GM23248 (cell line): ENCODE data around the gene EGFL7. TPM values are rescaled to one million over a fixed set of nuclear protein-coding genes. Genes with fewer than 3 reads are reported as not detected.

Experiments used
- DNase-seq: peaks from one replicate; pipeline ENCODE4 v3.0.0-alpha.2; 2015
- H2AFZ ChIP-seq: fragments of 200-600 bp; sonication (generic); 2 replicates; pipeline ENCODE4 v1.6.1; 2016; ENCODE audit warnings: antibody characterized with exemption
- H3F3A ChIP-seq: fragments of 200-600 bp; sonication (generic); 2 replicates; pipeline ENCODE4 v1.6.1; 2016; ENCODE audit warnings: mild to moderate bottlenecking, antibody characterized with exemption, mixed run types; ENCODE audit not compliant: insufficient read depth
- H3K27ac ChIP-seq: fragments of 200-600 bp; sonication (generic); 2 replicates; pipeline ENCODE4 v1.5.1; 2016; ENCODE audit warnings: mild to moderate bottlenecking
- H3K27me3 ChIP-seq: fragments of 200-600 bp; sonication (generic); replicated peaks from 2 replicates; pipeline ENCODE4 v1.6.1; 2016; ENCODE audit warnings: mild to moderate bottlenecking; ENCODE audit not compliant: insufficient read depth
- H3K36me3 ChIP-seq: fragments of 200-600 bp; sonication (generic); 2 replicates; pipeline ENCODE4 v1.6.1; 2016; ENCODE audit warnings: low read depth, mild to moderate bottlenecking
- H3K4me1 ChIP-seq: fragments of 200-600 bp; sonication (generic); 2 replicates; pipeline ENCODE4 v1.6.1; 2016; ENCODE audit warnings: mild to moderate bottlenecking; ENCODE audit not compliant: insufficient read depth
- H3K4me2 ChIP-seq: fragments of 200-600 bp; sonication (generic); one replicate; pipeline ENCODE4 v1.6.1; 2016; ENCODE audit warnings: mild to moderate bottlenecking; ENCODE audit not compliant: unreplicated experiment
- H3K4me3 ChIP-seq: fragments of 200-600 bp; sonication (generic); 2 replicates; pipeline ENCODE4 v1.5.1; 2016; ENCODE audit warnings: mild to moderate bottlenecking
- H3K79me2 ChIP-seq: fragments of 200-600 bp; sonication (generic); 2 replicates; pipeline ENCODE4 v1.6.1; 2016; ENCODE audit warnings: mild to moderate bottlenecking; ENCODE audit not compliant: insufficient read depth
- H3K9ac ChIP-seq: fragments of 200-600 bp; sonication (generic); 2 replicates; pipeline ENCODE4 v1.6.1; 2016; ENCODE audit warnings: mild to moderate bottlenecking
- H3K9me2 ChIP-seq: fragments of 200-600 bp; sonication (generic); 2 replicates; pipeline ENCODE4 v1.6.1; 2016; ENCODE audit warnings: mixed run types, mild to moderate bottlenecking, moderate library complexity; ENCODE audit not compliant: insufficient read depth
- H3K9me3 ChIP-seq: fragments of 200-600 bp; sonication (generic); one replicate; pipeline ENCODE4 v1.6.1; 2017; ENCODE audit warnings: low read depth
- H4K20me1 ChIP-seq: fragments of 200-600 bp; sonication (generic); 2 replicates; pipeline ENCODE4 v1.6.0; 2016; ENCODE audit not compliant: insufficient read depth
- EZH2 ChIP-seq: fragments of 200-600 bp; sonication (generic); IDR thresholded peaks from 2 replicates; pipeline ENCODE4 v1.6.1; 2018; ENCODE audit warnings: antibody characterized with exemption, mild to moderate bottlenecking; ENCODE audit not compliant: insufficient read depth, poor library complexity, severe bottlenecking
- EZH2phosphoT487 ChIP-seq: fragments of 200-600 bp; sonication (generic); IDR thresholded peaks from 2 replicates; pipeline ENCODE4 v1.6.1; 2018; ENCODE audit warnings: antibody characterized with exemption, moderate library complexity, mild to moderate bottlenecking, low read depth; ENCODE audit not compliant: insufficient read depth
- WGBS, 2 experiments: methylation state at CpG; one replicate each; pipeline ENCODE4 v1.1.6; 2015 to 2017; ENCODE audit warnings: low lambda C conversion rate in 2 of 2, low coverage in 1 of 2; ENCODE audit errors: missing lambda C conversion rate in 2 of 2; 5-methylcytosine and 5-hydroxymethylcytosine counted together
- in situ Hi-C: fragments of 300-500 bp; cut with MboI; formaldehyde crosslinking; loops from 2 replicates; pipeline ENCODE4 v1.15.0; 2020
- polyA plus RNA-seq: library from polyadenylated mRNA; unstranded; fragments of >200 nt; fragmentation: Nextera tagmentation; extraction: Ambion mirVana; gene quantifications from 2 replicates; pipeline ENCODE4 v1.2.1, GENCODE V29; 2016
- total RNA-seq: library from RNA; depleted of rRNA; stranded (reverse); fragments of >200 nt; shearing (Covaris generic); gene quantifications from 2 replicates; pipeline ENCODE4 v1.2.3, GENCODE V29; 2014

Gene EGFL7
- total and polyA plus RNA-seq, 2 experiments from 2014 or later: 13.7 to 15.3 TPM

GRCh38 chr9:136634904-136635303, 27.8 kb upstream of the EGFL7 start:
- H3K27me3 ChIP-seq: no peaks in the 10 kb centered on the region; the same call in 1 of the 2 replicates
- DNase-seq: peak; percentile 57
- H3F3A ChIP-seq: peaks cover 7% of the 10 kb centered on the region; the same call in 1 of the 2 replicates
- H4K20me1 ChIP-seq: no peaks in the 10 kb centered on the region
- no peaks in the 10 kb centered on the region for H3K9me3 ChIP-seq
- H3K9me2 ChIP-seq: no peaks in the 10 kb centered on the region
- H3K4me3 ChIP-seq: no peak overlapping the region
- H3K4me2 ChIP-seq: no peak overlapping the region
- WGBS, 2 experiments: 50 to 52% methylated on average over 10 to 11 of the region's 11 CpGs
- H3K4me1 ChIP-seq: no peaks in the 10 kb centered on the region
- no peak for TF ChIP-seq EZH2
- no peak for TF ChIP-seq EZH2phosphoT487
- H2AFZ ChIP-seq: no peak overlapping the region
- no peaks in the 10 kb centered on the region for H3K79me2 ChIP-seq
- no peaks in the 10 kb centered on the region for H3K36me3 ChIP-seq
- no peak overlapping the region for H3K27ac ChIP-seq
- in situ Hi-C loops: no loop called here
- H3K9ac ChIP-seq: no peak overlapping the region

DNA sequence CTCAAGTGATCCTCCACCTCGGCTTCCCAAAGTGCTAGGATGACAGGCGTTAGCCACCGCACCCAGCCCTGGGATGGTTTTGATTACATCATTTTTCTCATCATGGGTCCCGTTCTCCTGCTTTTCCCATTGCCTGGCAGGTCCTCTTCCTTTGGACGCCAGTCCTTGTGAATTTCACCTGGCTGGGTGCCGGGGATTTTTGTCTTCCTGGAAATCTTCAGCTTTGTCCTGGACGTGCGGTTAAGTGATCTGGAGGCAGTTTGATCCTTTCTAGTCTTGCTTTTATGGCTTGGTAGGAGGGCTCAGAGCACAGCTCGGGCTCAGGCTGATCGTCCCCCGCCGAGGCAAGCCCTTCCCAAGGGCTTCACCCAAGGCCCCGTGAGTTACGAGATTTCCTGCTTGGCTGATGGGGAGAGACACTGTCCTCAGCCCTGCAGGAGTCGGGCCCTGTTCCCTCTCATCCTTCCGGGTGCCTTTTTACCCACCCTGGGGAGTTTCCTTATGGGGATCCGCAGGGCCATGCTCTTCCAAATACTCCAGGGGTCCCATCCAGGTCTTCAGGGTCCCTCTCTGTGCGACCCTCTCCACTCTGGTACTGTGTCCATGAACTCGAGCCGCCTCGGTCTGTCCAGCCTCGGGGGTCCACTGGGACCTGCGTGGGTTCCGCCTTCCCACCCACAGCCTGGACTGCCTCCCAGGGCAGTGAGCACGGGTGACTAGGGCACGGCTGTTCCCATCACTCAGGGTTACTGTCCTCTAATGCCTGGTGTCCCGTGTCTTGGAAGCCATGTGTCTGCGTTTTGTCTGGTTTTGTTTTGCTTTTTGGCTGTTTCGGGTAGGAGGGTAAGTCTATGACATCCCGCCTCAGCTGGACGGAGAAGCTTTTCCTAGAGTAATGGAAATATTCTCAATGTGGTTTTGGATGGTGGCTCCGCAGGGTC, 22.3 kb upstream of the EGFL7 start:
- no peaks in the 10 kb centered on the region for H4K20me1 ChIP-seq
- H3K4me2 ChIP-seq: no peak overlapping the region
- H3K27ac ChIP-seq: no peak overlapping the region
- in situ Hi-C loops: no loop called here
- H3K9me3 ChIP-seq: no peaks in the 10 kb centered on the region
- DNase-seq: peak; percentile 26
- 8 to 13% methylated on average over 32 of the region's 32 CpGs for WGBS, 2 experiments
- H2AFZ ChIP-seq: no peak overlapping the region
- H3K9me2 ChIP-seq: no peaks in the 10 kb centered on the region
- no peaks in the 10 kb centered on the region for H3K36me3 ChIP-seq
- no peak overlapping the region for H3K9ac ChIP-seq
- no peaks in the 10 kb centered on the region for H3F3A ChIP-seq
- TF ChIP-seq EZH2 (no peak), EZH2phosphoT487 (no peak)
- H3K4me3 ChIP-seq: no peak overlapping the region
- no peaks in the 10 kb centered on the region for H3K4me1 ChIP-seq
- peaks cover 10% of the 10 kb centered on the region for H3K27me3 ChIP-seq
- no peaks in the 10 kb centered on the region for H3K79me2 ChIP-seq

- no peaks in the 10 kb centered on the region for H3K9me2 ChIP-seq
- H3K4me2 ChIP-seq: no peak overlapping the region
- H2AFZ ChIP-seq: no peak overlapping the region
- peaks cover 10% of the 10 kb centered on the region for H3K27me3 ChIP-seq
- DNase-seq: no peak
- no peaks in the 10 kb centered on the region for H3F3A ChIP-seq
- H3K4me3 ChIP-seq: no peak overlapping the region
- no peaks in the 10 kb centered on the region for H4K20me1 ChIP-seq
- no peaks in the 10 kb centered on the region for H3K4me1 ChIP-seq
- H3K27ac ChIP-seq: no peak overlapping the region
- no peak overlapping the region for H3K9ac ChIP-seq
- WGBS, 2 experiments: 71 to 73% methylated on average over 7 of the region's 7 CpGs
- TF ChIP-seq EZH2phosphoT487 (no peak), EZH2 (no peak)
- H3K36me3 ChIP-seq: no peaks in the 10 kb centered on the region
- H3K9me3 ChIP-seq: no peaks in the 10 kb centered on the region
- in situ Hi-C loops: no loop called here
- H3K79me2 ChIP-seq: no peaks in the 10 kb centered on the region
These were observed 20.2 kb upstream of the EGFL7 start for GRCh38 chr9:136642439-136642921.

DNA sequence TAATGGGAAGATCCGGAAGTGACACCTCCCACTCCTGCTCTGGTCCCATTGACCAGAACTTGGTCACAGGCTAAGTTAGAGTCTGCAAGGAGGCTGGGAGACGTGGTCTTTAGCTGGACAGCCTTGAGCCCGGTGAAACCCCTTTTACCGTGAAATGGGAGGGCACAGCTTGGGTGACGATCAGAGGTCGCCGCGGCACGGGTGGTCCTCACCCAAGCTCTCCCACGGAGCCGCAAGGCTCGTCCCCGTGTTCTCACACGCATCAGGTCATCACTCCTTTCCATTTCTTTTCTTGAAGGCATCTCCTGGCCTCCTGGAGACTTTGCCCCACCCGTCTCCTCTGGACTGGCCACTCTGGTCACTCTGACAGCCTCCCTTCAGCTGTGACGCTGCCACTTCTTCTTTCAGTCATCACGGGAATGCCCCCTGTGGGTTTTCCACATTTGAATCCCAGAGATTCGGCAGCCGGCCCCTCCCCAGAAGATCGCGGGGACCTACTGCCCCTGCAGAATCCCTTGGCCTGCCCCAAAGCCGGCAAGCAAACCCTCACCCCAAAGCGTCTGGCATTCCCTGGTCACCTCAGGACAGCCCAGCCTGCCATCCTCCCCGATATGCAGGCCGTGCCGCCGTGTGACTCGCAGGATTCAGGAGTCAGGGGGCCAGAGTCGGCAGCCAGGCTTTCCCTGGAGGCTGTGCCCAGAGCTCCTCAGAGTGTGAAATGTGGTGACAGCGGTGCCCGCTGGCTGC, 18.9 kb upstream of the EGFL7 start:
- Histone ChIP-seq H3K4me3 (peak overlapping the region; percentile 48), H3K79me2 (no peaks in the 10 kb centered on the region), H3K4me2 (peak overlapping the region; percentile 68), H3K36me3 (no peaks in the 10 kb centered on the region), H3F3A (no peaks in the 10 kb centered on the region), H3K9me3 (no peaks in the 10 kb centered on the region), H3K27me3 (peaks cover 10% of the 10 kb centered on the region), H4K20me1 (no peaks in the 10 kb centered on the region), H3K9ac (no peak overlapping the region), H3K27ac (no peak overlapping the region), H3K4me1 (no peaks in the 10 kb centered on the region), H3K9me2 (no peaks in the 10 kb centered on the region), H2AFZ (peak overlapping the region; percentile 60; the same call in 1 of the 2 replicates)
- TF ChIP-seq EZH2phosphoT487 (no peak), EZH2 (no peak)
- DNase-seq: no peak
- 56 to 58% methylated on average over 28 to 29 of the region's 31 CpGs for WGBS, 2 experiments
- in situ Hi-C loops: no loop called here
